GM21786 (cell line): ENCODE data around the gene ZNF28.
"Not testable (repeated sequence)": the region's sequence is repeated elsewhere in the genome, so short reads cannot be mapped to it uniquely, and the experiment has no call there.

Source experiments
- ATAC-seq: cut with Tn5 transposase; IDR thresholded peaks from one replicate; pipeline ENCODE4 v1.9.1; 2021; ENCODE audit not compliant: unreplicated experiment

The ZNF28 gene

GRCh38 chr19:52821204-52821960, at the start of gene ZNF28:
TSS of gene ZNF28 (minus strand) at chr19:52821633. CDS start at chr19:52817958, 3,675 bp downstream.
- ATAC-seq, result peak; percentile 91

GRCh38 chr19:52868031-52868430, 46.6 kb upstream of the ZNF28 start:
- not testable (repeated sequence) for ATAC-seq

GRCh38 chr19:52857378-52858191, 36.2 kb upstream of the ZNF28 start, which contains the start of gene ZNF468:
TSS of gene ZNF468 (minus strand) at chr19:52857619. CDS start at chr19:52854272, 3,347 bp downstream.
- peak; percentile 94 for ATAC-seq

GRCh38 chr19:52856540-52857377, 35.3 kb upstream of the ZNF28 start:
- ATAC-seq, result not testable (repeated sequence)

- ATAC-seq, result not testable (repeated sequence)
Observed at GRCh38 chr19:52847352-52847751, 25.9 kb upstream of the ZNF28 start.

- not testable (repeated sequence) for ATAC-seq
Observed at GRCh38 chr19:52840825-52841465, 19.5 kb upstream of the ZNF28 start.

- not testable (repeated sequence) for ATAC-seq
Observed at GRCh38 chr19:52834289-52834688, 12.9 kb upstream of the ZNF28 start.

- ATAC-seq, result not testable (repeated sequence)
Observed at GRCh38 chr19:52833541-52833940, 12.1 kb upstream of the ZNF28 start.

GRCh38 chr19:52829866-52830265, 8.4 kb upstream of the ZNF28 start:
- ATAC-seq, result not testable (repeated sequence)

GRCh38 chr19:52825765-52826164, 4.3 kb upstream of the ZNF28 start:
- ATAC-seq, result no peak

- ATAC-seq, result no peak
Observed at GRCh38 chr19:52823676-52824075, 2.2 kb upstream of the ZNF28 start.

GRCh38 chr19:52820472-52821203, 795 bp downstream of the ZNF28 start:
- ATAC-seq, result not testable (repeated sequence)

- ATAC-seq, result no peak
Observed at GRCh38 chr19:52809801-52810200, 11.6 kb downstream of the ZNF28 start.

GRCh38 chr19:52799950-52800640, 21.3 kb downstream of the ZNF28 start:
- ATAC-seq, result not testable (repeated sequence)

GRCh38 chr19:52789440-52789839, 32.0 kb downstream of the ZNF28 start:
- ATAC-seq, result no peak

GRCh38 chr19:52786464-52787354, 34.7 kb downstream of the ZNF28 start, which contains the start of gene ZNF600:
TSS of gene ZNF600 (minus strand) at chr19:52786791. CDS start at chr19:52778888, 7,903 bp downstream.
- ATAC-seq, result peak; percentile 89

GRCh38 chr19:52786078-52786463, 35.4 kb downstream of the ZNF28 start:
- ATAC-seq, result peak; percentile 26

GRCh38 chr19:52785506-52785905, 35.9 kb downstream of the ZNF28 start:
- ATAC-seq, result no peak
